Spleen (tissue), 11 donors: ENCODE data around the gene PDILT. TPM values are rescaled to one million over a fixed set of nuclear protein-coding genes. Genes with fewer than 3 reads are reported as not detected.

Experiments used
- DNase-seq: peaks from one replicate; pipeline ENCODE4 v3.0.0-alpha.2; 2020
- H3K27ac ChIP-seq, 8 donors: fragments of 200-600 bp; sonication (generic) in 7 of 8; 1 replicate in 4 of 8; 2 replicates in 4 of 8; pipeline versions ENCODE4 v1.5.0 to v1.8.0; 2016 to 2021; ENCODE audit warnings: inconsistent platforms in 4 of 8, mild to moderate bottlenecking in 4 of 8, moderate library complexity in 1 of 8
- H3K27me3 ChIP-seq, 7 donors: fragments of 200-600 bp; sonication (generic) in 6 of 7; replicated peaks in 1 of 7; 1 replicate in 4 of 7; 2 replicates in 3 of 7; pipeline versions ENCODE4 v1.5.0 to v1.8.0; 2016 to 2021; ENCODE audit warnings: inconsistent platforms in 3 of 7, mild to moderate bottlenecking in 1 of 7
- H3K36me3 ChIP-seq, 6 donors: fragments of 200-600 bp; sonication (generic) in 5 of 6; 1 replicate in 4 of 6; 2 replicates in 2 of 6; pipeline versions ENCODE4 v1.5.0 to v1.8.0; 2016 to 2021; ENCODE audit warnings: inconsistent platforms in 2 of 6
- H3K4me1 ChIP-seq, 6 donors: fragments of 200-600 bp; sonication (generic) in 5 of 6; 1 replicate in 3 of 6; 2 replicates in 3 of 6; pipeline versions ENCODE4 v1.5.0 to v1.8.0; 2016 to 2021; ENCODE audit warnings: inconsistent platforms in 3 of 6
- H3K4me3 ChIP-seq, 8 donors: fragments of 200-600 bp; sonication (generic) in 7 of 8; 1 replicate in 4 of 8; 2 replicates in 4 of 8; pipeline versions ENCODE4 v1.5.0 to v1.8.0; 2016 to 2021; ENCODE audit warnings: inconsistent platforms in 4 of 8, mild to moderate bottlenecking in 4 of 8, moderate library complexity in 2 of 8
- H3K9me3 ChIP-seq, 8 donors: fragments of 200-600 bp; sonication (generic) in 7 of 8; 1 replicate in 4 of 8; 2 replicates in 4 of 8; pipeline versions ENCODE4 v1.5.0 to v1.8.0; 2016 to 2021; ENCODE audit warnings: inconsistent platforms in 4 of 8
- POLR2A ChIP-seq, 3 donors: fragments of 450-650 bp; IDR thresholded peaks; one replicate each; pipeline ENCODE4 v1.5.1; 2017; ENCODE audit warnings: antibody characterized with exemption in 3 of 3, mild to moderate bottlenecking in 1 of 3
- POLR2AphosphoS5 ChIP-seq, 3 donors: sonication (generic); formaldehyde crosslinking; IDR thresholded peaks; one replicate each; pipeline ENCODE4 v1.5.1; 2017; ENCODE audit warnings: antibody characterized with exemption in 3 of 3
- WGBS, 5 donors: extraction: QIAGEN DNeasy Blood & Tissue Kit in 3 of 5; methylation state at CpG; one replicate each; pipeline versions ENCODE4 v1.1.5 to v1.1.7; 2013 to 2018; 5-methylcytosine and 5-hydroxymethylcytosine counted together
- intact Hi-C: fragments of 100-400 bp; cut with DNase I; formaldehyde crosslinking; loops from one replicate; pipeline ENCODE4 v1.15.0; 2023; ENCODE audit warnings: low total_unique reads
- polyA plus RNA-seq, 3 donors: library from polyadenylated mRNA; stranded (reverse); fragments of 200-250 nt; gene quantifications; one replicate each; pipeline ENCODE4 v1.2.1, GENCODE V29; 2013
- total RNA-seq, 7 donors: library from RNA; depleted of rRNA in 3 of 7; stranded (reverse); fragments of >200 nt in 3 of 7; fragmentation: NEBNext Ultra II Directional in 4 of 7; extraction: Animal tissue kit (Norgen Biotek cat#: 25700) in 4 of 7; gene quantifications; one replicate each; pipeline versions ENCODE4 v1.1.0 to v1.2.1, GENCODE V29; 2016 to 2021
- TF ChIP-seq, protein P1 (sequence below), 11 experiments: fragments of 200-600 bp in 7 of 11; fragments of 450-650 bp in 4 of 11; sonication (generic) in 4 of 11; IDR thresholded peaks in 8 of 11; conservative IDR thresholded peaks in 3 of 11; 1 replicate in 7 of 11; 2 replicates in 4 of 11; pipeline versions ENCODE4 v1.4.0 to v1.8.0; 2016 to 2021; ENCODE audit warnings: antibody characterized with exemption in 11 of 11, inconsistent platforms in 4 of 11, mild to moderate bottlenecking in 1 of 11
- donor health status: healthy with polysubstance abuse.
- donor health status: DM: no; HTN: no; CAD: no; lungs with moderate emphysema.
- donor health status: DM: no; HTN: no; CAD: no.
- donor health status: Bipolar disorder and iron deficiency.
- donor health status: healthy.
- donor health status: DM: no; HTN: no; CAD: no.
- donor health status: DM: yes; HTN: yes; CAD: no.

PDILT gene
- total and polyA plus RNA-seq, 10 donors = not detected

DNA sequence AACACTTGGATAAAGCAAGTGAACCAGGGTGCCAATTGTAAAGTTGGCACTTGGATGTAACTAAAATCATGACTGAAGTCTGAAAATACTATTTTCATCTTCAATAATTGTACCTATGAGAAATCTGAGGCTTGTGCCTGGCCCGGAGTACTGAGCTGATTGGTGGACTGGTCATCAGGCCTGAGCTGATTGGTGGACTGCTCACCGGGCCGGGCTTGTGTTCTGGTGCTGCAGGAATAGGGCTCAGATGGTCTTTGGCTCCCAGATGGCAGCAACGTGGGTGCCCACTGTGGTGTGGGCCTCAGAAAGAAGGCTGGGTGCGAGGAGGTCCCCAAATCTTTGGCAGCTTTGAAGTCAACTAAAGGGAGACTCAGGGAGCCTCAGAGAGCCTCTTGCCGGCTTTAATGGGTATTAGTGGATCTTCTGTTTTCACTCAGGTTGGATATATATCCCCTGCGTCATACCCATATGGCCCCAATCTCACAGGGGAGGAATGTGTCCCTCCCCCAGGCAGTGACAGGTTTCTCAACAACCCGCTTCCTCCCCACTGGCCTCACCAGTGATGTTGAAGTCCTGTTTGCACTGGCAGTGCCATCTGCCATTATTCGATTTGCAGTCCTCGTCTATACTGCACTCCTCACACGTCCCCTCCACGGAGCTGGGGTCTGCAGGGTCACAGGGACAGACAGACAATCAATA lies 56.7 kb downstream of the PDILT start:
- H3K4me3 ChIP-seq = no peak overlapping the region
- DNase-seq = no peak
- WGBS, 5 donors = 55 to 66% (median 60%) methylated on average over 11 to 12 of the region's 12 CpGs
- no peaks in the 10 kb centered on the region for H3K36me3 ChIP-seq
- peaks cover 0 to 42% (median 0%) of the 10 kb centered on the region in 7 donors for H3K27me3 ChIP-seq
- no peaks in the 10 kb centered on the region for H3K9me3 ChIP-seq
- TF ChIP-seq POLR2A (IDR thresholded peaks at IDR 0.05) (no peak), POLR2AphosphoS5 (IDR thresholded peaks at IDR 0.05) (no peak)
- TF ChIP-seq, protein P1, sequence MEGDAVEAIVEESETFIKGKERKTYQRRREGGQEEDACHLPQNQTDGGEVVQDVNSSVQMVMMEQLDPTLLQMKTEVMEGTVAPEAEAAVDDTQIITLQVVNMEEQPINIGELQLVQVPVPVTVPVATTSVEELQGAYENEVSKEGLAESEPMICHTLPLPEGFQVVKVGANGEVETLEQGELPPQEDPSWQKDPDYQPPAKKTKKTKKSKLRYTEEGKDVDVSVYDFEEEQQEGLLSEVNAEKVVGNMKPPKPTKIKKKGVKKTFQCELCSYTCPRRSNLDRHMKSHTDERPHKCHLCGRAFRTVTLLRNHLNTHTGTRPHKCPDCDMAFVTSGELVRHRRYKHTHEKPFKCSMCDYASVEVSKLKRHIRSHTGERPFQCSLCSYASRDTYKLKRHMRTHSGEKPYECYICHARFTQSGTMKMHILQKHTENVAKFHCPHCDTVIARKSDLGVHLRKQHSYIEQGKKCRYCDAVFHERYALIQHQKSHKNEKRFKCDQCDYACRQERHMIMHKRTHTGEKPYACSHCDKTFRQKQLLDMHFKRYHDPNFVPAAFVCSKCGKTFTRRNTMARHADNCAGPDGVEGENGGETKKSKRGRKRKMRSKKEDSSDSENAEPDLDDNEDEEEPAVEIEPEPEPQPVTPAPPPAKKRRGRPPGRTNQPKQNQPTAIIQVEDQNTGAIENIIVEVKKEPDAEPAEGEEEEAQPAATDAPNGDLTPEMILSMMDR (IDR thresholded peaks at IDR 0.05 in 8 of 11, conservative IDR thresholded peaks at IDR 0.05 in 3 of 11) = no peak
- no peak overlapping the region for H3K27ac ChIP-seq
- H3K4me1 ChIP-seq = no peaks in the 10 kb centered on the region
- intact Hi-C loops = no loop called here

DNA sequence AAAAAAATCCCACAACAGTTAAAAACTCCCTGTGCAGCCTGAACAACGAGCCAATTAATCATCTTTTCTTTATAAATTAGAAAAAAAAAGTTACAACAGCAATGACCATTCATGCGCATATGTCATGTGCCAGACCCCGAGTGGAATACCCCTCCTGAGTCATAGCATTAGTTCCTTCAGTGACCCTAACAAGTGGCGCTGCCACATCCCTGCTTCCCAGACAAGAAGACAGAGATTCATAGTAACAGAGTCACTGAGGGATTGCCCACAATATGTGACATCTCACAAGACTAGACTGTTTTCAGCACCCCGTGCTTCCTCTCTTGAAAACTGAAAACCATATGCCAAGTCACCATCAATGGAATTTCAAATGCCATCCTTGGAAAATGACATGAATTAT lies 59.9 kb downstream of the PDILT start:
- Histone ChIP-seq H3K4me1 (no peaks in the 10 kb centered on the region), H3K27ac (no peak overlapping the region), H3K36me3 (no peaks in the 10 kb centered on the region), H3K27me3 (peaks cover 0 to 31% (median 0%) of the 10 kb centered on the region in 7 donors), H3K9me3 (no peaks in the 10 kb centered on the region), H3K4me3 (no peak overlapping the region)
- no peak for TF ChIP-seq POLR2A (IDR thresholded peaks at IDR 0.05)
- TF ChIP-seq, protein P1 (IDR thresholded peaks at IDR 0.05 in 8 of 11, conservative IDR thresholded peaks at IDR 0.05 in 3 of 11) = no peak
- no peak for TF ChIP-seq POLR2AphosphoS5 (IDR thresholded peaks at IDR 0.05)
- 69 to 78% (median 76%) methylated on average over 5 of the region's 5 CpGs for WGBS, 5 donors
- DNase-seq = no peak
- intact Hi-C loops = no loop called here

DNA sequence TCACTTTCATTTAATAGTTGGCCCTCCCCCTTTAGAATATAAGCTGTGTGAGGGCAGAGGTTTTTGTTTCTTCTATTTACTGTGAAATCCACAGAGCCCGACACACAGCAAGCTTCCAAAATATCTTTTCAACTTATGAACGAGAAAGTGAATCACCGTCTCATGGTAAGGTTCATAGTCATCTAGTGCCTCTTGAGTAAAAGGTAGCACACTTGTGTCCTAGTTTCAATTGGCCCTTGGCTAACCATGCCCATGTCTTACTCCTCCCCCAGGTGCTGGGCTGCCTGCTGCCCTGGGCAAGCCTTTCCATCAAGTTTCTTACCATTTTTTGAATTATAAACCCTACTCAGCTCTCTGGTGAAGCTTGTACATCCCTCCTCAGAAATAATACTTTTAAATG lies 64.8 kb downstream of the PDILT start:
- Histone ChIP-seq H3K36me3 (no peaks in the 10 kb centered on the region), H3K9me3 (no peaks in the 10 kb centered on the region), H3K27ac (no peak overlapping the region), H3K4me1 (no peaks in the 10 kb centered on the region), H3K4me3 (no peak overlapping the region), H3K27me3 (peaks cover 0 to 22% (median 0%) of the 10 kb centered on the region in 7 donors)
- intact Hi-C loops = no loop called here
- no peak for DNase-seq
- WGBS, 5 donors = 84 to 93% (median 86%) methylated on average over 3 of the region's 3 CpGs
- TF ChIP-seq, protein P1 (IDR thresholded peaks at IDR 0.05 in 8 of 11, conservative IDR thresholded peaks at IDR 0.05 in 3 of 11) = no peak
- TF ChIP-seq POLR2A (IDR thresholded peaks at IDR 0.05) (no peak), POLR2AphosphoS5 (IDR thresholded peaks at IDR 0.05) (no peak)

DNA sequence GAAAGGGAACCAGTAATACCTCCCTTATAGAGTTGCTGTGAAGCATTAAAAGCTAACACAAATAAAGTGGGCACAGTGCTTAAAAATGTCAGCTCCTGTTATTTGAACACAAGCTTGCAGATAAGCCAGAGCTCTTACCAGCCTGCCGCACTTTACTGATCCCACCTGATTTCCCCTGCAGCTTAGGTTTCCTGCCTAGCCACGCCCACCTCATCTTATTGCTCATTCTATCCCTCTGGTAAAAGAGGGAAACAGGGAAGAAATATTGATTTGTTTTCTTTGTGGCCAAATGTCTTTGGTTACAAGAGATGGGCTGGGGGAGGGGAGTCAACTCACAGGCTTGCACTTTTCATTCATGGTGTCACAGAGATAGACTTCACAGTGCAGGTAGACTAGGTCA lies 67.6 kb downstream of the PDILT start:
- Histone ChIP-seq H3K27ac (no peak overlapping the region), H3K9me3 (no peaks in the 10 kb centered on the region), H3K4me3 (no peak overlapping the region), H3K4me1 (no peaks in the 10 kb centered on the region), H3K36me3 (no peaks in the 10 kb centered on the region), H3K27me3 (peaks cover 0 to 28% (median 0%) of the 10 kb centered on the region in 7 donors)
- WGBS, 5 donors = 50 to 63% (median 63%) methylated on average over 2 of the region's 2 CpGs
- no peak for TF ChIP-seq POLR2A (IDR thresholded peaks at IDR 0.05)
- TF ChIP-seq POLR2AphosphoS5 (IDR thresholded peaks at IDR 0.05) = no peak
- TF ChIP-seq, protein P1 (IDR thresholded peaks at IDR 0.05 in 8 of 11, conservative IDR thresholded peaks at IDR 0.05 in 3 of 11) = no peak
- no peak for DNase-seq
- intact Hi-C loops = no loop called here
